A549 (cell line): ENCODE data around the gene RPA1. TPM values are rescaled to one million over a fixed set of nuclear protein-coding genes. Genes with fewer than 3 reads are reported as not detected.
"Not testable (repeated sequence)": the region's sequence is repeated elsewhere in the genome, so short reads cannot be mapped to it uniquely, and the experiment has no call there.

Experiments used
- ATAC-seq, 2 experiments: fragments of 200-7000 bp in 1 of 2; fragments of >200 bp in 1 of 2; cut with Nextera tagmentation in 1 of 2; cut with Tn5 transposase in 1 of 2; 3 replicates each; pipeline versions ENCODE4 v1.8.0 to v1.9.1; 2018 to 2020; ENCODE audit warnings: mild to moderate bottlenecking in 1 of 2, moderate library complexity in 1 of 2
- CTCF ChIA-PET: fragments of 300-600 bp; sonication (Branson Sonifier 250); formaldehyde crosslinking; extraction: SDS; loops from one replicate; lab custom pipeline; 2021; ENCODE audit warnings: antibody characterized with exemption, inconsistent platforms; lab: Yijun Ruan, JAX
- POLR2A ChIA-PET: fragments of 350-600 bp; formaldehyde crosslinking; extraction: SDS; loops from one replicate; lab custom pipeline; 2021; ENCODE audit warnings: antibody characterized with exemption, inconsistent platforms; lab: Yijun Ruan, JAX
- DNase-seq, 2 experiments: peaks; one replicate each; pipeline versions ENCODE4 v3.0.0 to v3.0.0-alpha.2; 2011 to 2016; ENCODE audit warnings: low read depth in 1 of 2, low spot score in 1 of 2
- FAIRE-seq: peaks from 2 replicates; lab custom pipeline; 2011; peaks lifted over from hg19 to GRCh38; lab: Jason Lieb, UNC
- H3K27ac ChIP-seq, 2 experiments: fragments of >200 bp; sonication (Bioruptor Twin); formaldehyde crosslinking; 3 replicates each; pipeline ENCODE4 v1.5.1; 2016 to 2017
- H3K4me1 ChIP-seq: fragments of >200 bp; sonication (Bioruptor Twin); formaldehyde crosslinking; 3 replicates; pipeline ENCODE4 v1.6.1; 2016
- H3K4me2 ChIP-seq: fragments of >200 bp; sonication (Bioruptor Twin); formaldehyde crosslinking; 3 replicates; pipeline ENCODE4 v1.6.1; 2016
- H3K4me3 ChIP-seq: fragments of >200 bp; sonication (Bioruptor Twin); formaldehyde crosslinking; 3 replicates; pipeline ENCODE4 v1.5.1; 2016
- H3K9me3 ChIP-seq: fragments of >200 bp; sonication (Bioruptor Twin); formaldehyde crosslinking; 3 replicates; pipeline ENCODE4 v1.6.1; 2016
- BCL3 ChIP-seq: fragments of >200 bp; sonication (Bioruptor Twin); formaldehyde crosslinking; IDR thresholded peaks from 3 replicates; pipeline ENCODE4 v1.6.1; 2016
- CBX2 ChIP-seq: fragments of 200-600 bp; sonication (generic); IDR thresholded peaks from 2 replicates; pipeline ENCODE4 v1.6.1; 2016; ENCODE audit warnings: low read depth, mild to moderate bottlenecking, borderline replicate concordance
- CBX8 ChIP-seq: fragments of 200-600 bp; sonication (generic); IDR thresholded peaks from 2 replicates; pipeline ENCODE4 v1.6.1; 2016
- CEBPB ChIP-seq, 2 experiments: fragments of >200 bp in 1 of 2; sonication (Bioruptor Twin) in 1 of 2; formaldehyde crosslinking in 1 of 2; IDR thresholded peaks; 2 replicates each; pipeline ENCODE4 v1.6.1; 2012 to 2016
- EP300 ChIP-seq, 2 experiments: fragments of >200 bp; sonication (Bioruptor Twin); formaldehyde crosslinking; IDR thresholded peaks; 2 replicates in 1 of 2; 3 replicates in 1 of 2; pipeline ENCODE4 v1.6.1; 2016 to 2017
- FOSB ChIP-seq: fragments of 250-450 bp; sonication (Bioruptor Pico); IDR thresholded peaks from 2 replicates; pipeline ENCODE4 v1.5.0; 2020; ENCODE audit warnings: mild to moderate bottlenecking, moderate library complexity
- FOXS1 ChIP-seq: fragments of 250-450 bp; sonication (Bioruptor Pico); IDR thresholded peaks from 2 replicates; pipeline ENCODE4 v1.5.0; 2020; ENCODE audit warnings: mild to moderate bottlenecking, moderate library complexity
- HDAC2 ChIP-seq: fragments of 200-600 bp; sonication (generic); IDR thresholded peaks from 2 replicates; pipeline ENCODE4 v1.6.1; 2016
- HEYL ChIP-seq: fragments of 250-450 bp; sonication (Bioruptor Pico); IDR thresholded peaks from 2 replicates; pipeline ENCODE4 v1.8.0; 2021; ENCODE audit warnings: mild to moderate bottlenecking, moderate library complexity
- HOXB5 ChIP-seq: fragments of 250-450 bp; sonication (Bioruptor Pico); IDR thresholded peaks from 2 replicates; pipeline ENCODE4 v1.5.0; 2020; ENCODE audit warnings: mild to moderate bottlenecking, moderate library complexity
- JUN ChIP-seq, 2 experiments: fragments of >200 bp; sonication (Bioruptor Twin); formaldehyde crosslinking; IDR thresholded peaks; 2 replicates in 1 of 2; 3 replicates in 1 of 2; pipeline ENCODE4 v1.6.1; 2016 to 2017
- MAFK ChIP-seq: fragments of 450-650 bp; IDR thresholded peaks from 2 replicates; pipeline ENCODE4 v1.6.1; 2014; ENCODE audit not compliant: partially characterized antibody
- MAZ ChIP-seq: fragments of 150-350 bp; IDR thresholded peaks from 2 replicates; pipeline ENCODE4 v1.6.1; 2014; ENCODE audit warnings: antibody characterized with exemption, low read depth, low read length, borderline replicate concordance
- POLR2AphosphoS2 ChIP-seq: conservative IDR thresholded peaks from 2 replicates; pipeline ENCODE4 v1.6.1; 2012; ENCODE audit warnings: low read length, improper control_type of control experiment, inconsistent platforms
- RAD21 ChIP-seq, 2 experiments: fragments of >200 bp in 1 of 2; sonication (Bioruptor Twin) in 1 of 2; formaldehyde crosslinking in 1 of 2; IDR thresholded peaks in 1 of 2; conservative IDR thresholded peaks in 1 of 2; 2 replicates in 1 of 2; 3 replicates in 1 of 2; pipeline ENCODE4 v1.6.1; 2012 to 2018; ENCODE audit warnings: inconsistent platforms in 1 of 2
- REST ChIP-seq: fragments of 200-600 bp; sonication (generic); IDR thresholded peaks from 2 replicates; pipeline ENCODE4 v1.6.1; 2016; ENCODE audit warnings: antibody characterized with exemption, mild to moderate bottlenecking, moderate library complexity
- RFX5 ChIP-seq: fragments of 450-650 bp; IDR thresholded peaks from 2 replicates; pipeline ENCODE4 v1.7.1; 2014; ENCODE audit warnings: antibody characterized with exemption, mild to moderate bottlenecking, moderate library complexity
- TFCP2L1 ChIP-seq: fragments of 250-450 bp; sonication (Bioruptor Pico); IDR thresholded peaks from 2 replicates; pipeline ENCODE4 v1.5.0; 2021; ENCODE audit warnings: mild to moderate bottlenecking
- ZNF302 ChIP-seq: fragments of 250-450 bp; sonication (Bioruptor Pico); IDR thresholded peaks from 2 replicates; pipeline ENCODE4 v1.9.0; 2021; ENCODE audit warnings: inconsistent platforms, mild to moderate bottlenecking, moderate library complexity
- ZSCAN20 ChIP-seq: fragments of 250-450 bp; sonication (Bioruptor Pico); IDR thresholded peaks from 2 replicates; pipeline ENCODE4 v1.8.0; 2022; ENCODE audit warnings: mild to moderate bottlenecking, moderate library complexity
- WGBS: methylation state at CpG from one replicate; pipeline ENCODE4 v1.1.6; 2017; ENCODE audit errors: missing lambda C conversion rate; 5-methylcytosine and 5-hydroxymethylcytosine counted together
- polyA plus RNA-seq, 4 experiments: library from polyadenylated mRNA; depleted of rRNA in 3 of 4; stranded (reverse); fragments of >200 nt; fragmentation: RNase III in 1 of 4; extraction: RNeasy Plus Mini Kit Qiagen cat#74134 plus additional on column Dnase treatment in 1 of 4; gene quantifications; 2 replicates in 3 of 4; 3 replicates in 1 of 4; pipeline ENCODE4 v1.2.3, GENCODE V29; 2011 to 2017
- TF ChIP-seq, protein P1 (sequence below): IDR thresholded peaks from 2 replicates; pipeline ENCODE4 v1.6.1; 2012

Gene RPA1
- polyA plus RNA-seq, 2 of the 4 experiments (the other 2 are of a cell fraction) = 72.2 to 136 TPM

- Histone ChIP-seq H3K27ac (no peak overlapping the region), H3K9me3 (no peaks in the 10 kb centered on the region), H3K4me1 (no peaks in the 10 kb centered on the region; the same call in 2 of the 3 replicates), H3K4me2 (no peak overlapping the region), H3K4me3 (no peak overlapping the region)
- 91% methylated on average over 6 of the region's 6 CpGs for WGBS
- CTCF ChIA-PET = no interaction called here
- DNase-seq = no peak
- TF ChIP-seq ZSCAN20 (CRISPR knock-in tag) = no peak
- POLR2A ChIA-PET = no interaction called here
- no peak for FAIRE-seq
- ATAC-seq = no peak
Observed at GRCh38 chr17:1807890-1808289, 21.9 kb upstream of the RPA1 start.

DNA sequence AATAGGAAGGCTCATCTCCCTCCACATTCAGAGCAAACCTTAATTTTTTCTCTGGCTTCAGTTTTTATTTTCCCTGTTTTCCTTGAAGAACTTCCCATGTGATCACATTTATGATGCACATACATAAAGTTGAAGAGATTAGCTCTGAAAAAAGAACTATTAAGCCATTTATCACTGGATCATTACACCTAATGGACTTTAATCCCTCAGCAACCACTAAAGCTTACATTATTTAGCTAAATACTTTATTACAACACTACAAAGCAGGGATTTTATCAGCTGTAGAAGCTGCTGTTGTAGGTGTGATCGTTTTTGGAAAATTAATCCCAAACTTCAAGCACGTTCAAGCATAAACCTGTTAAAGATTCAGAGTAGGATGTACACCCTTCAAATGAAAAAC lies 21.2 kb upstream of the RPA1 start:
- no peak for ATAC-seq
- ChIA-PET CTCF (interaction anchor here (0.9 to 2.6 kb wide), 3 partner anchors 9 to 88 kb away, joined by 4 to 10 read pairs (median 5); no protein-coding TSS in a partner anchor), POLR2A (no interaction called here)
- Histone ChIP-seq H3K4me2 (no peak overlapping the region), H3K27ac (no peak overlapping the region), H3K4me1 (peaks cover 7% of the 10 kb centered on the region; the same call in 1 of the 3 replicates), H3K9me3 (no peaks in the 10 kb centered on the region), H3K4me3 (no peak overlapping the region)
- FAIRE-seq = peak; percentile 43
- no peak for TF ChIP-seq MAZ
- TF ChIP-seq MAFK = no peak
- TF ChIP-seq CBX2 = no peak
- TF ChIP-seq, protein P1, sequence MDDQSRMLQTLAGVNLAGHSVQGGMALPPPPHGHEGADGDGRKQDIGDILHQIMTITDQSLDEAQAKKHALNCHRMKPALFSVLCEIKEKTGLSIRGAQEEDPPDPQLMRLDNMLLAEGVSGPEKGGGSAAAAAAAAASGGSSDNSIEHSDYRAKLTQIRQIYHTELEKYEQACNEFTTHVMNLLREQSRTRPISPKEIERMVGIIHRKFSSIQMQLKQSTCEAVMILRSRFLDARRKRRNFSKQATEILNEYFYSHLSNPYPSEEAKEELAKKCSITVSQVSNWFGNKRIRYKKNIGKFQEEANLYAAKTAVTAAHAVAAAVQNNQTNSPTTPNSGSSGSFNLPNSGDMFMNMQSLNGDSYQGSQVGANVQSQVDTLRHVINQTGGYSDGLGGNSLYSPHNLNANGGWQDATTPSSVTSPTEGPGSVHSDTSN = no peak
- no peak for TF ChIP-seq CEBPB (IDR thresholded peaks at IDR 0.05)
- TF ChIP-seq CBX8 = no peak
- TF ChIP-seq BCL3 = no peak
- TF ChIP-seq FOSB (CRISPR knock-in tag) = no peak
- TF ChIP-seq HEYL (CRISPR knock-in tag) = no peak
- TF ChIP-seq TFCP2L1 (CRISPR knock-in tag) = no peak
- DNase-seq = no peak
- 57% methylated on average over 2 of the region's 2 CpGs for WGBS

DNA sequence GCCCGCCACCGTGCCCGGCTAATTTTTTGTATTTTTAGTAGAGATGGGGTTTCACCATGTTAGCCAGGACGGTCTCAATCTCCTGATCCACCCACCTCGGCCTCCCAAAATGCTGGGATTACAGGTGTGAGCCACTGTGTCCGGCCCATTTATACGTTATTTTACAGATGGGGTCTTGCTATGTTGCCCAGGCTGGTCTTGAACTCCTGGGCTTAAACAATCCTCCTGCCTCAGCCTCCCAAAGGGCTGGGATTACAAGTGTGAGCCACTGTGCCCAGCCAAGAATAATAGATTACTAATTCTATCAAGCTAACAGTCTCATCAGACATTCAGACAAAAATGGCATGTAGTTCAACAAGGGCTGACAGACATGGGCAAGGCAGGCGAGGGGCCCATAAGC lies 20.0 kb upstream of the RPA1 start:
- H3K4me2 ChIP-seq, POLR2A ChIA-PET, H3K4me1 ChIP-seq, H3K9me3 ChIP-seq, DNase-seq, H3K27ac ChIP-seq, FAIRE-seq, H3K4me3 ChIP-seq, ATAC-seq: not testable (repeated sequence)
- 96% methylated on average over 8 of the region's 8 CpGs for WGBS
- CTCF ChIA-PET = interaction anchor here (0.6 to 2.6 kb wide), 4 partner anchors 70 to 321 kb away, joined by 3 to 10 read pairs (median 4); no protein-coding TSS in a partner anchor

- no peak overlapping the region for H3K4me2 ChIP-seq
- ATAC-seq (no peak), FAIRE-seq (no peak), DNase-seq (no peak)
- H3K4me3 ChIP-seq = no peak overlapping the region
- H3K27ac ChIP-seq = no peak overlapping the region
- H3K4me1 ChIP-seq = peaks cover 12% of the 10 kb centered on the region; the same call in 1 of the 3 replicates
- no peaks in the 10 kb centered on the region for H3K9me3 ChIP-seq
- ChIA-PET POLR2A (no interaction called here), CTCF (interaction anchor here (0.6 to 2.6 kb wide), 6 partner anchors 13 to 320 kb away, joined by 3 to 10 read pairs (median 3); no protein-coding TSS in a partner anchor)
- TF ChIP-seq RAD21 (conservative IDR thresholded peaks at IDR 0.05 in 1 of 2, IDR thresholded peaks at IDR 0.05 in 1 of 2) = no peak
- TF ChIP-seq CBX8 = no peak
- TF ChIP-seq ZNF302 = no peak
- TF ChIP-seq EP300 (IDR thresholded peaks at IDR 0.05) = no peak
- no peak for TF ChIP-seq JUN (IDR thresholded peaks at IDR 0.05)
- no peak for TF ChIP-seq MAFK
- TF ChIP-seq FOXS1 (CRISPR knock-in tag) = no peak
- TF ChIP-seq REST = no peak
- no peak for TF ChIP-seq HDAC2
- TF ChIP-seq POLR2AphosphoS2 = no peak
- no peak for TF ChIP-seq HOXB5 (CRISPR knock-in tag)
- no peak for TF ChIP-seq RFX5
- 91% methylated on average over 20 of the region's 20 CpGs for WGBS
Observed at GRCh38 chr17:1810450-1811103, 19.2 kb upstream of the RPA1 start.
